Mucosa of rectum (tissue), 2 donors: Measurements from ENCODE around the gene GALNT8.

Source experiments
- H3K27ac ChIP-seq, 2 donors: one replicate each; pipeline ENCODE4 v1.7.0; 2013; ENCODE audit warnings: inconsistent platforms in 2 of 2, low read depth in 2 of 2, low read length in 2 of 2
- H3K27me3 ChIP-seq, 2 donors: one replicate each; pipeline ENCODE4 v1.7.0; 2013; ENCODE audit warnings: low read length in 2 of 2; ENCODE audit not compliant: control insufficient read depth in 2 of 2, insufficient read depth in 2 of 2
- H3K36me3 ChIP-seq, 2 donors: one replicate each; pipeline ENCODE4 v1.7.0; 2013; ENCODE audit warnings: low read length in 2 of 2; ENCODE audit not compliant: control insufficient read depth in 2 of 2, insufficient read depth in 2 of 2
- H3K4me1 ChIP-seq, 2 donors: one replicate each; pipeline ENCODE4 v1.7.0; 2013; ENCODE audit warnings: low read length in 2 of 2, mild to moderate bottlenecking in 1 of 2; ENCODE audit not compliant: control insufficient read depth in 2 of 2, insufficient read depth in 2 of 2
- H3K4me3 ChIP-seq, 2 donors: one replicate each; pipeline ENCODE4 v1.7.0; 2013; ENCODE audit warnings: low read length in 2 of 2
- H3K9ac ChIP-seq, 2 donors: one replicate each; pipeline ENCODE4 v1.7.0; 2013; ENCODE audit warnings: low read length in 2 of 2, low read depth in 1 of 2, mild to moderate bottlenecking in 1 of 2
- H3K9me3 ChIP-seq, 2 donors: one replicate each; pipeline ENCODE4 v1.7.0; 2013; ENCODE audit warnings: low read length in 2 of 2; ENCODE audit not compliant: control insufficient read depth in 2 of 2
- donor health status: healthy.
- donor health status: Normal muscosa, but diverticular disease.

GALNT8 gene

GRCh38 chr12:4809449-4810218 lies 89.4 kb downstream of the GALNT8 start:
- Histone ChIP-seq H3K36me3 (no peaks in the 10 kb centered on the region), H3K27ac (no peak overlapping the region), H3K4me1 (no peaks in the 10 kb centered on the region), H3K9me3 (no peaks in the 10 kb centered on the region), H3K4me3 (peak overlapping the region; percentile 7 to 35), H3K27me3 (peaks cover 7% of the 10 kb centered on the region in 2 donors), H3K9ac (no peak overlapping the region)

DNA sequence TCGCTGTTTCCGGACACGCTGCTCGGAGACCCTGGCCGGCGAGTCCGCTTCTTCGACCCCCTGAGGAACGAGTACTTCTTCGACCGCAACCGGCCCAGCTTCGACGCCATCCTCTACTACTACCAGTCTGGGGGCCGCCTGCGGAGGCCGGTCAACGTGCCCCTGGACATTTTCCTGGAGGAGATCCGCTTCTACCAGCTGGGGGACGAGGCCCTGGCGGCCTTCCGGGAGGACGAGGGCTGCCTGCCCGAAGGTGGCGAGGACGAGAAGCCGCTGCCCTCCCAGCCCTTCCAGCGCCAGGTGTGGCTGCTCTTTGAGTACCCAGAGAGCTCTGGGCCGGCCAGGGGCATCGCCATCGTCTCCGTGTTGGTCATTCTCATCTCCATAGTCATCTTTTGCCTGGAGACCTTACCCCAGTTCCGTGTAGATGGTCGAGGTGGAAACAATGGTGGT lies 90.0 kb downstream of the GALNT8 start:
- H3K4me3 ChIP-seq = no peak overlapping the region
- no peaks in the 10 kb centered on the region for H3K4me1 ChIP-seq
- H3K9ac ChIP-seq = no peak overlapping the region
- H3K9me3 ChIP-seq = no peaks in the 10 kb centered on the region
- no peaks in the 10 kb centered on the region for H3K36me3 ChIP-seq
- no peak overlapping the region for H3K27ac ChIP-seq
- peaks cover 7% of the 10 kb centered on the region in 2 donors for H3K27me3 ChIP-seq

DNA sequence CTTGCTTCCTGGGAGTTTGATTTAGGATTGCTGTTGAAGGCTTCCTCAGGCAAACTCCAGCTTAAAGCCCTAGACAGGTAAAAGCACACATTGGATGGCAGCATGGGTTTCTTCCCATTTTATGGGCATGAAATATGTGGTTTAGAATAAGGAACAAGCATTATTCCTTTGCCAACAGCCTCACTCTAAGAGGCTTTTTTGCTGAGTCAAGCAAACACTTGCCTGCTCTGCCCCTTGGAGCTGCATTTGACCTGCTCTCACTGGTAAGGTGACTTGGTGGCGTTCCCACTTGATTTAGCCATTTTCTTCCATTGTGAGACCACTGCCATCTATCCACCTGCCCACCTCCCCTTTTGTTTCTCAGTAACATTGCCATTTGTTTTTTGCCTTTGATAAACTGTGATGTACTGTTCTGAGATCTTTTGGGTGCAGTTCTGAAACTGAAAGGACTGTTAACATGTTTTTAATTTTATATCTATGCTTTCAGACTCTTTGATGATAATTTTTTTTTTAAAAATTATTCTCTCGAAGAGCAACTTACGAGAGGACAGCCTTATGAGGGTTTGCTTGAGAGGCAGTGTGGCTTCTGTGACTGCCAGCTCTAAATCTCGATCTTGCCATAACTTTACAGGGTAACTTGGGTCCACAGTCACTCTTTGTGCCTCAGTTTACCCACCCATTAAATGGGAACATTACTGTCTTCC lies 92.6 kb downstream of the GALNT8 start:
- Histone ChIP-seq H3K36me3 (no peaks in the 10 kb centered on the region), H3K27ac (no peak overlapping the region), H3K27me3 (peaks cover 4 to 7% of the 10 kb centered on the region in 2 donors), H3K9me3 (no peaks in the 10 kb centered on the region), H3K9ac (no peak overlapping the region), H3K4me1 (no peaks in the 10 kb centered on the region), H3K4me3 (no peak overlapping the region)

DNA sequence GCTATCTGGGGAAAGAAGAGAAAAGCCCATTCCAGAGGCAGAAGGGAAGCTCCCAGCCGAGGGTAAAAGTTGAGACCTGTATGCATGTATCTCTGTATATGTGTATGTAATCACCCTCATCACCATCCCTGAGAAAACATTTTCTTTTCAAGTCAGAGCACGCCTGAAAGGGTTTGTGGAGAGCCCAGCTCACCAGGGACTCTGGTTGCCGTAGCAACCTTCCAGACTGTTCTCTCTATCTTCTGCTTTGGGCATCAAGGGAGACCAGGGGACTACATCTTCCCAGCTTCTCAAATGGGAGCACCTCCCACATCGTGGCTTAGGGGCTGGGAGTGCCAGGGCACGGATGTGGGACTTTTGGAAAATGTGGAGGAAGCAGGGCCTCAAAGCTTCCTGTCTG lies 93.5 kb downstream of the GALNT8 start:
- no peaks in the 10 kb centered on the region for H3K4me1 ChIP-seq
- no peak overlapping the region for H3K9ac ChIP-seq
- H3K27me3 ChIP-seq = peaks cover 2 to 4% of the 10 kb centered on the region in 2 donors
- no peak overlapping the region for H3K27ac ChIP-seq
- no peaks in the 10 kb centered on the region for H3K9me3 ChIP-seq
- H3K4me3 ChIP-seq = no peak overlapping the region
- H3K36me3 ChIP-seq = no peaks in the 10 kb centered on the region

GRCh38 chr12:4814485-4814884 lies 94.3 kb downstream of the GALNT8 start:
- no peak overlapping the region for H3K4me3 ChIP-seq

GRCh38 chr12:4816744-4817525 lies 96.7 kb downstream of the GALNT8 start:
- no peak overlapping the region for H3K27ac ChIP-seq
- H3K36me3 ChIP-seq = no peaks in the 10 kb centered on the region
- H3K4me1 ChIP-seq = peaks cover 0 to 4% of the 10 kb centered on the region in 2 donors
- H3K9me3 ChIP-seq = no peaks in the 10 kb centered on the region
- no peaks in the 10 kb centered on the region for H3K27me3 ChIP-seq
- no peak overlapping the region for H3K9ac ChIP-seq
- no peak overlapping the region for H3K4me3 ChIP-seq

More at GRCh38 chr12:4814485-4814884, 94.3 kb downstream of the GALNT8 start:
- no peaks in the 10 kb centered on the region for H3K9me3 ChIP-seq
- H3K27me3 ChIP-seq = peaks cover 2 to 4% of the 10 kb centered on the region in 2 donors
- H3K36me3 ChIP-seq = no peaks in the 10 kb centered on the region
- no peak overlapping the region for H3K9ac ChIP-seq
- no peaks in the 10 kb centered on the region for H3K4me1 ChIP-seq
- no peak overlapping the region for H3K27ac ChIP-seq

DNA sequence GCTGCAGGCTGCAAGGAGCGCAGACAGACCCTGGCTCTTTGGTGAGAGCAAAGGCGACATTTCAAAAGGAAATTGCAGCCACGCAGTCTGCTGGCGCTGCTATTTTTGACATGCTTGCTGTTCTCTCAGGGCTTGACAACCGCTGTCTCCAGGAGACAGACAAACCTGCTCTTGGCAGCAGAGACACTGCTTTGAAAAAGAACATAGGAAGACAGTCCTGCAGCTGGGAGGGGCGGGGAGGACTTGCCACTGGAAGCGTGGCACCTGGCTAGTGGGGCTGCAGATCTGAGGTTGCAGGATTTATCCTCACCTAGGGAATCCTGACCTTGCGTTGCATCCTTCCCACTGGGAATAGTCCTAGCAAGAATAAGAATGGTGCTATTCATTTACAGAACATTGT lies 97.7 kb downstream of the GALNT8 start:
- H3K27ac ChIP-seq = no peak overlapping the region
- H3K36me3 ChIP-seq = no peaks in the 10 kb centered on the region

GRCh38 chr12:4819654-4820053 lies 99.5 kb downstream of the GALNT8 start:
- no peaks in the 10 kb centered on the region for H3K27me3 ChIP-seq

More for the DNA sequence above, 97.7 kb downstream of the GALNT8 start:
- Histone ChIP-seq H3K9me3 (no peaks in the 10 kb centered on the region), H3K4me3 (no peak overlapping the region), H3K27me3 (no peaks in the 10 kb centered on the region), H3K4me1 (peaks cover 0 to 4% of the 10 kb centered on the region in 2 donors), H3K9ac (no peak overlapping the region)

DNA sequence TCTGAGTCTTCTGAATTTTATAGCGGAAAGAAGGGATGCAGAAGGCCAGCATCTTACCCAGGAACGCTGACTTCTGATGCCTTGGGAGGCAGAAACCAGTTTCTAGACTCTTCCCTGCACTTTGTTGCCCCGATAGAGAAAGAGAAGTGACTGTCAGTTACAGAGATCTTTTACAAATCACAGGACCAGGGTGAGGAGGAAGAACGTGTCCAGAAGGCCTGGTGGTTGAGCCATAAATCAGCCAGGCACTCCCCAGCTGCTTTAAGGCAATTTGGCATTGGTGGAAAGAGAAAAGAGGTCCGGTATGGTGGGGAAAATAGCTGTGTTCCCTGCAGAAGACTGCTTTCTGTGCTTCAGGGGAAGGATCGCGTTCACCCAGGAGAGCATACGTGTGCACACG lies 100.8 kb downstream of the GALNT8 start:
- Histone ChIP-seq H3K27ac (no peak overlapping the region), H3K9ac (no peak overlapping the region), H3K36me3 (no peaks in the 10 kb centered on the region), H3K27me3 (no peaks in the 10 kb centered on the region), H3K9me3 (no peaks in the 10 kb centered on the region), H3K4me1 (peaks cover 0 to 4% of the 10 kb centered on the region in 2 donors), H3K4me3 (no peak overlapping the region)

More at GRCh38 chr12:4819654-4820053, 99.5 kb downstream of the GALNT8 start:
- H3K36me3 ChIP-seq = no peaks in the 10 kb centered on the region
- H3K4me1 ChIP-seq = peaks cover 0 to 4% of the 10 kb centered on the region in 2 donors
- no peak overlapping the region for H3K9ac ChIP-seq
- H3K9me3 ChIP-seq = no peaks in the 10 kb centered on the region
- no peak overlapping the region for H3K4me3 ChIP-seq
- no peak overlapping the region for H3K27ac ChIP-seq
